Spinal cord (tissue), 10 donors: ENCODE results near the gene KCNH2. TPM values are rescaled to one million over a fixed set of nuclear protein-coding genes. Genes with fewer than 3 reads are reported as not detected.
"Not testable (repeated sequence)": the region's sequence is repeated elsewhere in the genome, so short reads cannot be mapped to it uniquely, and the experiment has no call there.

Source experiments
- DNase-seq, 6 donors: peaks; one replicate each; pipeline versions ENCODE4 v3.0.0 to v3.0.0-alpha.2; 2013 to 2015; ENCODE audit warnings: low spot score in 6 of 6, low read depth in 4 of 6
- H3K27ac ChIP-seq: one replicate; pipeline ENCODE4 v1.5.1; 2013; ENCODE audit warnings: low read depth, low read length, control low read depth
- H3K27me3 ChIP-seq: one replicate; pipeline ENCODE4 v1.6.1; 2013; ENCODE audit warnings: low read length; ENCODE audit not compliant: control insufficient read depth, insufficient read depth
- H3K36me3 ChIP-seq: one replicate; pipeline ENCODE4 v1.6.1; 2013; ENCODE audit warnings: low read length; ENCODE audit not compliant: control insufficient read depth, insufficient read depth
- H3K4me1 ChIP-seq: one replicate; pipeline ENCODE4 v1.6.1; 2013; ENCODE audit warnings: low read length; ENCODE audit not compliant: control insufficient read depth, insufficient read depth
- H3K4me3 ChIP-seq: one replicate; pipeline ENCODE4 v1.5.1; 2013; ENCODE audit warnings: low read depth, low read length, control low read depth
- H3K9me3 ChIP-seq: one replicate; pipeline ENCODE4 v1.6.1; 2013; ENCODE audit warnings: low read length; ENCODE audit not compliant: control insufficient read depth, insufficient read depth
- WGBS: methylation state at CpG from one replicate; pipeline ENCODE4 v1.1.5; 2013; ENCODE audit warnings: missing lambda C conversion rate; ENCODE audit not compliant: insufficient coverage; 5-methylcytosine and 5-hydroxymethylcytosine counted together
- long read RNA-seq, 4 donors: transcript quantifications; one replicate each; lab custom pipeline, GENCODE V29; 2026
- polyA plus RNA-seq, 2 donors: library from polyadenylated mRNA; unstranded; fragments of 120-200 nt; gene quantifications; one replicate each; pipeline ENCODE4 v1.2.1, GENCODE V29; 2013; ENCODE audit not compliant: insufficient read length in 2 of 2
- total RNA-seq, 2 donors: library from RNA; depleted of rRNA in 1 of 2; stranded (reverse); fragments of 120-200 nt in 1 of 2; fragments of >200 nt in 1 of 2; gene quantifications; one replicate each; pipeline versions ENCODE4 v1.2.3 to v1.2.4, GENCODE V29; 2013 to 2014
- donor health status: healthy.

The KCNH2 gene
- total RNA-seq (10 to 100 TPM in 1 of 2 donors, 1 to 10 TPM in 1; 9.1 to 14.4 TPM), polyA plus RNA-seq (10 to 100 TPM; 35.3 to 39.4 TPM)
- long read RNA-seq, donor 1, full-length matches to known transcripts = 3 of 13 reads
- long read RNA-seq, donor 1, partial matches to known transcripts = 10 of 13 reads
- long read RNA-seq, donor 1, other reads (novel, unspliced or antisense) = 0 of 13 reads
- long read RNA-seq, donor 2 = 0 reads
- long read RNA-seq, donor 3, partial matches to known transcripts = 0 of 1 reads
- long read RNA-seq, donor 3, other reads (novel, unspliced or antisense) = 0 of 1 reads
- long read RNA-seq, donor 4 = 0 reads

GRCh38 chr7:150978126-150978789 lies at the start of gene KCNH2:
Gene KCNH2 (minus strand): TSS chr7:150978321. CDS start chr7:150977913, 408 bp downstream.
- peak in 2 of 6 donors; percentile 96 to 97 for DNase-seq
- Histone ChIP-seq H3K27me3 (no peaks in the 10 kb centered on the region), H3K9me3 (no peaks in the 10 kb centered on the region), H3K4me3 (peak within 1 kb of the TSS; percentile 41), H3K36me3 (peaks cover 9% of the 10 kb centered on the region), H3K27ac (peak within 1 kb of the TSS; percentile 87), H3K4me1 (peaks cover 83% of the 10 kb centered on the region)
- WGBS = under 1% methylated on average over 44 of the region's 81 CpGs

DNA sequence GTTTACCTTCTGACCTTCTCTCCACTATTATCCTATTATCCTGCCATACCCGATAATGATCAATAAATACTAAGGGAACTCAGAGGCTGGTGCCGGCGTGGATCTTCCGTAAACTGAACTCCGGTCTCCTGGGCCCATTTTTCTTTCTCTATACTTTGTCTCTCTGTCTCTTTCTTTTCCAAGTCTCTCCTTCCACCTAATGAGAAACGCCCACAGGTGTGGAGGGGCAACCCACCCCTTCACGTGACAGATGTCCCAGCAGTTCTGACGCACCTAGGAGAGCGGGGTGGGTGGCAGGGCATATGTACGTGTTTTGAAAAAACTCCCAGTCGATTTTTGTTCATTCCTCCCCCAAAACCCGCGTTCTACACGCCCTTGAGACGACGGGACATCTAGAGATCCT lies 49.6 kb upstream of the KCNH2 start:
- Histone ChIP-seq H3K36me3 (peaks cover 14% of the 10 kb centered on the region), H3K4me1 (peaks cover 20% of the 10 kb centered on the region), H3K4me3 (peak overlapping the region; percentile 98), H3K27ac (peak overlapping the region; percentile 53)
- H3K9me3 ChIP-seq, H3K27me3 ChIP-seq, DNase-seq: not testable (repeated sequence)
- WGBS = 13% methylated on average over 9 of the region's 16 CpGs

- H3K36me3 ChIP-seq, DNase-seq, H3K27ac ChIP-seq, H3K9me3 ChIP-seq, H3K27me3 ChIP-seq: not testable (repeated sequence)
- Histone ChIP-seq H3K4me1 (peaks cover 20% of the 10 kb centered on the region), H3K4me3 (peak overlapping the region; percentile 98)
- 29% methylated on average over 13 of the region's 19 CpGs for WGBS
Measured at GRCh38 chr7:151026771-151027727, 48.9 kb upstream of the KCNH2 start.

- Histone ChIP-seq H3K27me3 (peaks cover 2% of the 10 kb centered on the region), H3K4me1 (peaks cover 20% of the 10 kb centered on the region), H3K9me3 (no peaks in the 10 kb centered on the region), H3K36me3 (no peaks in the 10 kb centered on the region), H3K27ac (no peak overlapping the region), H3K4me3 (no peak overlapping the region)
- DNase-seq = no peak
- 67% methylated on average over 3 of the region's 4 CpGs for WGBS
Measured at GRCh38 chr7:151025924-151026671, 48.0 kb upstream of the KCNH2 start.

- no peaks in the 10 kb centered on the region for H3K9me3 ChIP-seq
- peaks cover 24% of the 10 kb centered on the region for H3K4me1 ChIP-seq
- H3K27me3 ChIP-seq = peaks cover 15% of the 10 kb centered on the region
- H3K27ac ChIP-seq = no peak within 1 kb of the TSS
- DNase-seq = no peak
- H3K4me3 ChIP-seq = no peak within 1 kb of the TSS
- WGBS = 88% methylated on average over 1 of the region's 4 CpGs
- H3K36me3 ChIP-seq = no peaks in the 10 kb centered on the region
Measured at GRCh38 chr7:151024435-151025056, 46.4 kb upstream of the KCNH2 start, which contains the start of gene ATG9B. Gene ATG9B (minus strand): TSS chr7:151024494. CDS start chr7:151024423, 71 bp downstream.

GRCh38 chr7:151023232-151023631 lies 45.1 kb upstream of the KCNH2 start:
- no peaks in the 10 kb centered on the region for H3K9me3 ChIP-seq
- DNase-seq = no peak
- H3K4me3 ChIP-seq = no peak overlapping the region
- H3K27ac ChIP-seq = no peak overlapping the region
- H3K4me1 ChIP-seq = peaks cover 28% of the 10 kb centered on the region
- no peaks in the 10 kb centered on the region for H3K36me3 ChIP-seq
- WGBS = 69% methylated on average over 7 of the region's 10 CpGs
- H3K27me3 ChIP-seq = peaks cover 26% of the 10 kb centered on the region

DNA sequence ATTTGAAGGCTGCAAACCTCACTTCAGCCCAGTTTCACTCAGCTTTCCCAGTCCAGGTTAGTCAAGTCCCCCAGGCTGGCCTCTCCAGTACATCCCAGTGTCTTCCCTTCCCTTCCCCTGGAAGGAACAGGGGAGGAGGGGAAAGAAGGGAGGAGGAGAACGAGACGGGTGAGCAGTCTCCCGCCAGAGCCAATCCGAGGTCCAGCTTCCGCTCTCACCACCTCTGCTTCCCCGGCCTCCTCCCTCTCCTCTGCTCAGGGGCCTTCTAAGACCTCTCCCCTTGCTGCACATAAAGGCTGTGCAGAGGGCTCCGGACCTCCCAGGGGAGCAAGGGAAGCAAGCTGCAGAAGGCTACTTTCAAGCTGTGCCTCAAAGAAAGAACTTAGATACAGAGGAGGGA lies 42.1 kb upstream of the KCNH2 start:
- H3K36me3 ChIP-seq = peaks cover 3% of the 10 kb centered on the region
- H3K27me3 ChIP-seq = peaks cover 30% of the 10 kb centered on the region
- no peaks in the 10 kb centered on the region for H3K9me3 ChIP-seq
- H3K4me1 ChIP-seq = peaks cover 30% of the 10 kb centered on the region
- H3K4me3 ChIP-seq = no peak overlapping the region
- H3K27ac ChIP-seq = no peak overlapping the region
- 0% methylated on average over 1 of the region's 7 CpGs for WGBS
- peak in 1 of 6 donors; percentile 27 for DNase-seq

- WGBS = 11% methylated on average over 20 of the region's 20 CpGs
- no peak for DNase-seq
- peaks cover 32% of the 10 kb centered on the region for H3K27me3 ChIP-seq
Measured at GRCh38 chr7:151019130-151019447, 41.0 kb upstream of the KCNH2 start.

More at GRCh38 chr7:151019130-151019447, 41.0 kb upstream of the KCNH2 start:
- H3K27ac ChIP-seq = no peak overlapping the region
- H3K36me3 ChIP-seq = peaks cover 3% of the 10 kb centered on the region
- peaks cover 33% of the 10 kb centered on the region for H3K4me1 ChIP-seq
- H3K9me3 ChIP-seq = no peaks in the 10 kb centered on the region
- no peak overlapping the region for H3K4me3 ChIP-seq
